NT2/D1 (cell line): ENCODE results near the gene GIGYF1.

Experiments used
- DNase-seq: peaks from one replicate; pipeline ENCODE4 v3.0.0-alpha.2; 2011; ENCODE audit warnings: low read depth, low spot score
- H3K27me3 ChIP-seq: 2 replicates; pipeline ENCODE4 v1.6.0; 2011; ENCODE audit warnings: mild to moderate bottlenecking; ENCODE audit not compliant: insufficient read length, insufficient read depth
- H3K36me3 ChIP-seq: 2 replicates; pipeline ENCODE4 v1.6.1; 2011; ENCODE audit warnings: mild to moderate bottlenecking, low read length, mixed read lengths; ENCODE audit not compliant: insufficient read depth, insufficient read length
- H3K4me1 ChIP-seq: 2 replicates; pipeline ENCODE4 v1.5.1; 2011; ENCODE audit not compliant: insufficient read depth, insufficient read length
- H3K4me3 ChIP-seq: 2 replicates; pipeline ENCODE4 v1.5.1; 2011; ENCODE audit warnings: low read depth; ENCODE audit not compliant: insufficient read length
- H3K9ac ChIP-seq: 2 replicates; pipeline ENCODE4 v1.6.0; 2011; ENCODE audit warnings: low read depth; ENCODE audit not compliant: insufficient read length
- H3K9me3 ChIP-seq: 2 replicates; pipeline ENCODE4 v1.5.1; 2011; ENCODE audit warnings: mild to moderate bottlenecking, low read length; ENCODE audit not compliant: insufficient read depth
- SUZ12 ChIP-seq: IDR thresholded peaks from 2 replicates; pipeline ENCODE4 v1.6.1; 2011; ENCODE audit not compliant: insufficient read length, insufficient read depth; ENCODE audit errors: extremely low read depth
- YY1 ChIP-seq: IDR thresholded peaks from 2 replicates; pipeline ENCODE4 v1.6.1; 2011; ENCODE audit not compliant: insufficient read length, insufficient read depth
- ZNF274 ChIP-seq: IDR thresholded peaks from 2 replicates; pipeline ENCODE4 v1.6.1; 2011; ENCODE audit warnings: mild to moderate bottlenecking, low read depth, low read length

The GIGYF1 gene

DNA sequence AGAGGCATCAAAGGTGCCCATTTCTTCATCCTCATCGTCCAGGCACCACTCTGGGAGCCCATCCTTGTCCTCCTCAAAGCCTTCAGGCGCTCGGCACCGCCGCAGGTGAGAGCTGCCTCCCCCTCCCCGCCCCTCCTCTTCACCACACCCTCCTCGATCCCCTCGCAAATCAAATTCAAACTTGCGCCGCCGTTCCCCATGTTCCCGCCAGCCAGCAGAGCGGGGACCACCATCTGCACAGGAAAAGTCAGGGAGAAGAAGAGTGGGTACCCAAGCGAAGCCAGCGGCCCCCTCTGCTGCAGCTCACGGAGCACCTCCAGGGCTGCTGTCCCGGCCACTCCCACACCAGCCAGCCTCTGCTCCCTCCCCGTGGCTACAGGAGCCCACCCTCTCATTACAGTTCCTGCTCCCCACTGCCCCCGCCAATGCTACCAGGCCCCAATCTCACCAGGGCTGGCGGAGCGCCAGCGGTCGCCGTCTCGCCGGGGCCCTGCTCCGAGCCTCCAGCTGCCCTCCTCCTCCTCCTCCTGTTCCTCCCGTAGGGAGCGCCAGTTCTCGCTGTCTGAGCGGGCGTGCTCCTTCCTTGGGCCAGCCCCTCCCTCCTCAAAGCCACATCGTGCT is 7.7 kb downstream of the GIGYF1 start:
- no peak for DNase-seq
- TF ChIP-seq YY1 (no peak), SUZ12 (no peak), ZNF274 (no peak)
- Histone ChIP-seq H3K9me3 (peaks cover 10% of the 10 kb centered on the region; the same call in 1 of the 2 replicates), H3K36me3 (peaks cover 84% of the 10 kb centered on the region), H3K27me3 (no peaks in the 10 kb centered on the region), H3K4me3 (no peak overlapping the region), H3K9ac (no peak overlapping the region), H3K4me1 (peaks cover 14% of the 10 kb centered on the region)

DNA sequence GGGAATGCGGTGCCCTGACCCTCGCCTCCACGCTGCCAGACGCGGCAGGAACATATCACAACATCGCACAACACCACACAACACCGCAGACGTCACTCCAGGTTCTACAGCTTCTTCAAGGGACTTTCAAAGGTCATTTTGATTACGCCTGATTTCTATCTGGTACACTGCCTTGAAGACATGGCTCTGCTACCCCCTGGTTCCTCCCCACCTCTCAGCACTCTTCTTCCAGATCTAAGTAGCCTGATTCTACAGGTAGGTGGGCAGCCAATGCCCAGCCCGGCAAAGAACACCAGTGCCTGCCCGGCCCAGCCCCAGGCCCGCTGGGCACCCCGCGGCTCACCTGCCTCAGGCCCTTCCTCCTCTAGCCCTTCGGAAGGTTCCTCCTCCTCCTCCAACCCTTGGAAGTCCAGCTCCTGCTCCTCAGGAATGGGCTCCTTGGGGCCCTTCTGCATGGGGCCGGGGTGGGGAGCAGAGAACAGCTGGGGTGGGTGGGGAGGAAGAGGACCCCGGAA is 8.4 kb downstream of the GIGYF1 start:
- H3K4me3 ChIP-seq, result no peak overlapping the region
- TF ChIP-seq YY1, result no peak
- H3K27me3 ChIP-seq, result no peaks in the 10 kb centered on the region
- H3K36me3 ChIP-seq, result peaks cover 85% of the 10 kb centered on the region
- no peak overlapping the region for H3K9ac ChIP-seq
- DNase-seq, result no peak
- H3K4me1 ChIP-seq, result peaks cover 14% of the 10 kb centered on the region
- peaks cover 10% of the 10 kb centered on the region; the same call in 1 of the 2 replicates for H3K9me3 ChIP-seq

DNA sequence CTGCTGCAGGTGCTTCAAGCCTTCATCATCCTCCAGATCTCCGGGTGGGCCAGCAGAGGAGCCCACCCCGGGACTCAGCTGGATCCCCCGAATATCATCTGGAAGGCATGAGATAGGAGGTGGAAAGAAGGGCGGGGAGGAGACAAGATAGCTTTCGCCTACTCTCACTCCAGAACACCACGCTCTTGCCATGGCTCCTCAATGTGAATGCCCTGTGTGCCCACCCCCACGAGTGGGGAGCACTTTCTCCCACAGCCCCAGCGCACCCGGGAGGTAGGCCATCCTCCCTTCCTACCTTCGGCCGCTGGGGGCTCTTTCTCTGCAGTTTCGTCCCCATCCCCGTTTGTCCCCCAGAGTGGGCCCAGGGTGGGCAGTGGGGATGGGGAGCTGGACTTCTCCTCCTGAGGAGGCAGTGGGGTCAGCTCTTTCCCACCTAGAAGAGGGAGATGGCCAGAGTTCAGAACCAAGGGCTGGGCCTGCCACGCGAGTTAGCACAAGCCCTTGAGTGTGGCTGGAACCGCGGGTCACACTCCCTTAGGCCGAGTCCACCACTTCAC is 8.9 kb downstream of the GIGYF1 start:
- no peak for TF ChIP-seq YY1
- TF ChIP-seq SUZ12, result no peak
- no peak for TF ChIP-seq ZNF274
- H3K4me3 ChIP-seq, result no peak overlapping the region
- peaks cover 18% of the 10 kb centered on the region for H3K4me1 ChIP-seq
- no peak overlapping the region for H3K9ac ChIP-seq
- DNase-seq, result no peak
- H3K9me3 ChIP-seq, result peaks cover 8% of the 10 kb centered on the region; the same call in 1 of the 2 replicates
- H3K27me3 ChIP-seq, result no peaks in the 10 kb centered on the region
- peaks cover 89% of the 10 kb centered on the region for H3K36me3 ChIP-seq

DNA sequence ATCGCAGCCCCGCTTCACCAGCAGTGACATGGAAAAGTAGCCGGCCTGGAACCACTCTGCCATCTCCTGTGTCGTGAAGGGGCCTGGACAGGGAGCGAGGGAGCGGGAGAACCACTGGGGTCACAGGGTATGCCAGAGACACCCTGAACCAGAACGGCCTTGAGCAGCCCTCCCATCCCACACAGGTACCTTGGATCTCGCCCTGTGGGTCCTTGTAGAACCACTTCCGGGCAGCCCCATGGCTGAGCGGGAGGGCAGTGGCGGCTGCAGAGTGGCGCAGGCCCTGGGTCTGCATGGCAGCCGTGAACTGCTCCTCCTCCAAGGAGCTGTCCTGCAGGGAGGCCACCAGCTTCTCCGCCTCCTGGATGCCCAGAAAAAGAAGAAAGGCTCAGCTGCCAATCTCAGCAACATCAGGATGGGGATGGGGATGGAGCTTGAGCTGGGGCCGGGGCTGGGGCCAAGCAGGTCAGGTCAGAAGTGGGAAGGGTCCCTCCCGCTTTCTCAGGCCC is 9.5 kb downstream of the GIGYF1 start:
- DNase-seq, result no peak
- Histone ChIP-seq H3K4me3 (no peak overlapping the region), H3K9me3 (peaks cover 3% of the 10 kb centered on the region; the same call in 1 of the 2 replicates), H3K27me3 (no peaks in the 10 kb centered on the region), H3K4me1 (peaks cover 15% of the 10 kb centered on the region), H3K36me3 (peaks cover 87% of the 10 kb centered on the region), H3K9ac (no peak overlapping the region)
- no peak for TF ChIP-seq SUZ12
- TF ChIP-seq ZNF274, result no peak
- no peak for TF ChIP-seq YY1

DNA sequence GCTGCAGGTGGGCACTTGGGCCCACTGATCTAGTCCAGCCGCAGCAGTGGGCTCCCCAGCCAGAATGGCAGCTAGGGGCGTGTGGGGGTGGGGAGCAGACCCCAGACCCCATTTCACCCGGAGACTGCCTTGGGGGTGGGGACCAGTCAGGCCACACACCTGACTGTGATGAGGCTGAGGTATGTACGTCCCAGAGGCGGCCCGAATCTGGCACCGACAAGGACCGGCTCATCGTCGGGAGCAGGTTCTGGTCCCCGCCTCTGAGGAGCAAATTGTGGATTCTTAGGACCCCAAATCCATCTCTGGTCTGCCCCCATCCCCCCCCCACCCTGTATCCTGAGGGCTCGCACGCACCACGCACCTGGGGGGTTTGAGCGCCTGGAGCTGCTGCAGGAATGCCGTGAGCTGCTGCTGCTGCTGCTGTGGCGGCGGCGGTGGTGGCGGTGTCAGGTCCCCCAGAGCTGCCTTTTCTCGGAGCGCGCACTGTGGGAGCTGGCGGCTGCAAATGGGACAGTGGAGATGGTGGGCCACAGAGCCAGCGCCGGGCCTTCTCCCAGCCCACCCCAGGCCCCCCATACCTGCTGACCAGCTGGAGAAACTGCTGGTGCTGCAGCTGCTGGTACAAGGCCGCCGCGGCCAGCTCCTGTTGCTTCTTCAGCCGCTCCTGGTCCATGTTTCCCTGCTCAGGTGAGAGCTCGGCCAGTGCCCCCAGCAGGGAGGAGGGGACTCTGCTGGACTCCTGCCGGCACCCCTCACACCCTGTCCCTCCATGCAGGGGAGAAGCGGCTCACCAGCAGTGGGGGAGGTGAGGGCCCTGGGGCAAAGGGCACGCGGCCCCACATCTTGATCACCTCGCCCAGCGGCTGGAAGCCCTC is 10.2 kb downstream of the GIGYF1 start:
- TF ChIP-seq YY1 (no peak), SUZ12 (no peak), ZNF274 (no peak)
- Histone ChIP-seq H3K27me3 (no peaks in the 10 kb centered on the region), H3K9ac (no peak overlapping the region), H3K4me3 (no peak overlapping the region), H3K9me3 (no peaks in the 10 kb centered on the region), H3K4me1 (peaks cover 15% of the 10 kb centered on the region), H3K36me3 (peaks cover 85% of the 10 kb centered on the region)
- no peak for DNase-seq

DNA sequence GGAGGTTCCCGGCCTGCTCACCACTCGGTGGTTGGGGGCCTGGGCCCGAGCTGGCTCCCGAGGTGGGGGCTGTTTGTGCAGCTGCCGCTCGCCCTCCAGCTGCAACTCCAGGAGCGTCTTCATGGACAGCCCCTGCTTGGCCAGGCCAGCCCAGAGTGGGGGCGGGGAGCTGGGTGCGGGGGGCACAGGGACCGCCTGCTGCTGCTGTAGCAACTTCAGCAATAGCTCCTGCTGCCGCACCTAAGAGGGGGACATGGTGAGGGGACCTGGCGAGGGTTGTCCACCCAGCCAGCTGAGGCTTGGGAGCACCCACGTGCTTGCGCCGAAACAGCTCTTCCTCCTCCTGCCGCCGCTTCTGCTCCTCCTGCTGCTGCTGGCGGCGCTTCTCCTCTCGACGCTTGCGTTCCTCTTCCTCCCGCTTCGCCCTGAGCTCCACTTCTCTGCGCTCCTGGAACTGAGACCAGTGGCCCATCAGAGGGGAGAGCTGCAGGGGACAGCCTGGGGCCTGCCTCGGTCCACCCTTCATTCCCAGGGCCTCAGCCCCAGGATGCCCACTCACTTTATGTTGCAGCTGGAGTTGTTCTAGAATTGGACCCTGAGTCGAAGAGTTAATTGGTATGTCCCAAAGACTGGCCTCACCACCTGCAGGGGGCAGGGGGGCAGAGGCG is 10.9 kb downstream of the GIGYF1 start:
- DNase-seq, result no peak
- Histone ChIP-seq H3K36me3 (peaks cover 85% of the 10 kb centered on the region), H3K9ac (no peak overlapping the region), H3K4me1 (peaks cover 16% of the 10 kb centered on the region), H3K27me3 (no peaks in the 10 kb centered on the region), H3K9me3 (no peaks in the 10 kb centered on the region), H3K4me3 (no peak overlapping the region)
- TF ChIP-seq YY1, result no peak
- TF ChIP-seq SUZ12, result no peak
- TF ChIP-seq ZNF274, result no peak
